K562 (cell line): ENCODE results near the gene TMEM129. TPM values are rescaled to one million over a fixed set of nuclear protein-coding genes. Genes with fewer than 3 reads are reported as not detected.

Experiments
- CBX1 ChIP-seq: sonication (generic); IDR thresholded peaks from 2 replicates; pipeline ENCODE4 v1.6.1; 2016; ENCODE audit warnings: antibody characterized with exemption, low read depth, mild to moderate bottlenecking
- CBX2 ChIP-seq: fragments of 200-600 bp; sonication (generic); IDR thresholded peaks from one replicate; pipeline ENCODE4 v1.6.1; 2012; ENCODE audit warnings: mild to moderate bottlenecking, low read length, inconsistent platforms; ENCODE audit not compliant: insufficient read depth, poor library complexity, severe bottlenecking
- CREM ChIP-seq: IDR thresholded peaks from 2 replicates; pipeline ENCODE4 v1.6.1; 2014; ENCODE audit warnings: antibody characterized with exemption, low read depth
- TSHZ1 ChIP-seq: fragments of 250-450 bp; sonication (Bioruptor Pico); IDR thresholded peaks from 2 replicates; pipeline ENCODE4 v1.4.0; 2020; ENCODE audit warnings: mild to moderate bottlenecking, moderate library complexity
- YY1 ChIP-seq, 3 experiments: IDR thresholded peaks; 2 replicates each; pipeline ENCODE4 v1.6.1; 2011; ENCODE audit warnings: low read length in 2 of 3, mild to moderate bottlenecking in 2 of 3, moderate library complexity in 2 of 3, borderline replicate concordance in 1 of 3, control low read depth in 1 of 3, low read depth in 1 of 3; ENCODE audit not compliant: insufficient read depth in 3 of 3, insufficient replicate concordance in 2 of 3, control insufficient read depth in 1 of 3, insufficient read length in 1 of 3; ENCODE audit errors: extremely low read depth in 1 of 3
- ZNF407 ChIP-seq: fragments of 450-650 bp; IDR thresholded peaks from 2 replicates; pipeline ENCODE4 v1.6.1; 2016; ENCODE audit warnings: low read depth
- polyA plus RNA-seq, 8 experiments: library from polyadenylated mRNA; depleted of rRNA in 4 of 8; stranded (reverse) in 5 of 8; unstranded in 3 of 8; fragments of >200 nt; fragmentation: Nextera tagmentation in 2 of 8; fragmentation: Illumina TruSeq in 1 of 8; extraction: Ambion mirVana in 2 of 8; extraction: Trizol in 1 of 8; gene quantifications; 2 replicates each; pipeline versions ENCODE4 v1.2.1 to v1.2.3, GENCODE V29; 2011 to 2014; ENCODE audit warnings: inconsistent platforms in 1 of 8, missing spikeins in 1 of 8
- total RNA-seq, 7 experiments: library from RNA; depleted of rRNA in 6 of 7; stranded (reverse); fragments of >200 nt in 6 of 7; fragmentation: Illumina TruSeq in 2 of 7; extraction: Trizol in 2 of 7; gene quantifications; 2 replicates each; pipeline versions ENCODE4 v1.2.1 to v1.2.3, GENCODE V29; 2011 to 2021; ENCODE audit warnings: low replicate concordance in 1 of 7

TMEM129 gene
- total and polyA plus RNA-seq, 9 of the 15 experiments (the other 6 are each of a cell fraction or from before 2014, with no cell fraction given): 0.34 to 47.2 (median 18.8) TPM

GRCh38 chr4:1763070-1763549 lies 42.0 kb upstream of the TMEM129 start (continued):
- TF ChIP-seq ZNF407 (no peak), TSHZ1 (CRISPR knock-in tag) (no peak), CBX2 (no peak), YY1 (IDR thresholded peaks at IDR 0.05; ENCODE audit: borderline replicate concordance in 1 of 3, control insufficient read depth in 1 of 3, extremely low read depth in 1 of 3, insufficient read depth in 3 of 3, insufficient read length in 1 of 3, insufficient replicate concordance in 2 of 3, low read depth in 1 of 3, low read length in 2 of 3) (no peak), CREM (no peak), CBX1 (no peak)
